GM10266 (cell line): ENCODE measurements around the gene CTRB1.

Experiments used
- DNase-seq: peaks from one replicate; pipeline ENCODE4 v3.0.0; 2012; ENCODE audit errors: extremely low spot score
- TF ChIP-seq, protein P1 (sequence below): IDR thresholded peaks from 2 replicates; pipeline ENCODE4 v1.5.1; 2012; ENCODE audit warnings: mild to moderate bottlenecking, low read depth; ENCODE audit not compliant: control insufficient read depth, insufficient read depth; ENCODE audit errors: missing control alignments

Gene CTRB1

DNA sequence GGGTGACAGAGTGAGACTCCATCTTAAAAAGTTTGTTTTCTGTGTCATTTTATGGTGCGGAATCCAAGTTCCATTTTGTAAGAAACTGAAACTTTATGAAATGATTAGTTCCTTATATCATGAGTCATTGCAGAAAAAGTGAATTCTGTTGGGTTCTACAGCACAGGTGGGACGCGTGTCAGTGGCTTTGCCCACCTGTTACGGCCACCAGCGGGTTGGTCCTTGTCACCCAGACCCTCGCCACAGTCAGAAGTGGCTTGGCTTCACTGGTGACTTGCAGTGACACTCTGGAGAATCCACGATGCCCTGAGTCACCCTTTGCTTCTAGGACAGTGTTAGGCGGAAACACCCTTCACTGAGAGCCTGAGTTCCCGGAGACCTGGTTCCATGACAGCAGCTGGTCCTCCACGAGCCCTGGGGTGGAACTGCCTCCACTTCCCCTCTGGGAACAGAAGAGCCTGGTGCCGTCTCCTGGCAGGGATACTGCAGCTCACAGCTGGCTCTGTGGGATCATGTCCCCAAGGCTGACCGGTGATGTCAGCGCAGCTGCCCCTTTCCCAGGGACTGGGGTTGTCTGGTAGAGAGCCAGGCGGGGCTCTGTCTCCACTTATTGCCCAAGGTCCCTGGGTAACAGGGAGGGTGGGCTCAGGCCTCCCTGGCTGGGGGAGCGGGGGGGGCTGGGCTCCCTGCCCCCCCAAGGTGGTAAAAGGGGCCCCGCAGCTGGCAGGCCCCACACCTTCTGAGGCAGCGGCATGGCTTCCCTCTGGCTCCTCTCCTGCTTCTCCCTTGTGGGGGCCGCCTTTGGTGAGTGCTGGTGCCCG is at the start of gene CTRB1:
CTRB1 (plus strand) TSS at position 733 of the 821 bp plus-strand sequence; CDS start at position 753, 20 bp downstream.
- DNase-seq: peak; percentile 64
- TF ChIP-seq, protein P1, sequence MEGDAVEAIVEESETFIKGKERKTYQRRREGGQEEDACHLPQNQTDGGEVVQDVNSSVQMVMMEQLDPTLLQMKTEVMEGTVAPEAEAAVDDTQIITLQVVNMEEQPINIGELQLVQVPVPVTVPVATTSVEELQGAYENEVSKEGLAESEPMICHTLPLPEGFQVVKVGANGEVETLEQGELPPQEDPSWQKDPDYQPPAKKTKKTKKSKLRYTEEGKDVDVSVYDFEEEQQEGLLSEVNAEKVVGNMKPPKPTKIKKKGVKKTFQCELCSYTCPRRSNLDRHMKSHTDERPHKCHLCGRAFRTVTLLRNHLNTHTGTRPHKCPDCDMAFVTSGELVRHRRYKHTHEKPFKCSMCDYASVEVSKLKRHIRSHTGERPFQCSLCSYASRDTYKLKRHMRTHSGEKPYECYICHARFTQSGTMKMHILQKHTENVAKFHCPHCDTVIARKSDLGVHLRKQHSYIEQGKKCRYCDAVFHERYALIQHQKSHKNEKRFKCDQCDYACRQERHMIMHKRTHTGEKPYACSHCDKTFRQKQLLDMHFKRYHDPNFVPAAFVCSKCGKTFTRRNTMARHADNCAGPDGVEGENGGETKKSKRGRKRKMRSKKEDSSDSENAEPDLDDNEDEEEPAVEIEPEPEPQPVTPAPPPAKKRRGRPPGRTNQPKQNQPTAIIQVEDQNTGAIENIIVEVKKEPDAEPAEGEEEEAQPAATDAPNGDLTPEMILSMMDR: no peak

DNA sequence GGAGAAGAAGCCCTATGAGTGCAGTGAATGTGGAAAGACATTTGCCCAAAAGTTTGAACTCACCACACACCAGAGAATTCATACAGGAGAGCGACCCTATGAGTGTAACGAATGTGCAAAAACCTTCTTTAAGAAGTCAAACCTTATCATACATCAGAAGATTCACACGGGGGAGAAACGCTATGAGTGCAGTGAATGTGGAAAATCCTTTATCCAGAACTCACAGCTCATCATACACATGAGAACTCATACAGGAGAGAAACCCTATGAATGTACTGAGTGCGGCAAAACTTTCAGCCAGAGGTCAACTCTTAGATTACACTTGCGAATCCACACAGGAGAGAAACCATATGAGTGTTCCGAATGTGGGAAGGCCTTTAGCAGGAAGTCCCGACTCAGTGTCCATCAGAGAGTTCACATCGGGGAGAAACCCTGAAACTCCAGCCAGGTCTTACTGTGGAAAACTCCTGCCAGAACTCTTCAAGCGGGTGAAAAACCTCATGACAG is 48.8 kb upstream of the CTRB1 start:
- TF ChIP-seq, protein P1: no peak
- no peak for DNase-seq

DNA sequence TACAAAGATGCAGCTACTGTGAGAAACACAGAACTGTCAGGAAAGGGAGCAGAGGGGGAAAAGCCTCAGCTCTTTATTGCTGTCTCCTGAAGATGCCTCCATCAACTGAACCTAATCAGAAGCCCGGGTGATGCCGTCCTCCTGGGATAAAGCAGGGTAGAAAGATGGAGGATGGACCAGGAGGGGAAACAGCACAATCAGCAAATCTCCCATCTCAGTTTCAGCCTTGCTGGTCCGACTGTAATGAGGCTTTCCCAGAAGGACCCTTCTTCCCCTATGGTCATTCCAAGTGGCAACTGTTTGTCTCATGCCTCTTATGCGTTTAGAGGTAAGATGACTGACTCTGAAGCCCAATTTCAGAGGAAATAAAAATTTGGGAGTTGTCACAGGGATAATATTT is 46.2 kb upstream of the CTRB1 start:
- TF ChIP-seq, protein P1: no peak
- DNase-seq: no peak

DNA sequence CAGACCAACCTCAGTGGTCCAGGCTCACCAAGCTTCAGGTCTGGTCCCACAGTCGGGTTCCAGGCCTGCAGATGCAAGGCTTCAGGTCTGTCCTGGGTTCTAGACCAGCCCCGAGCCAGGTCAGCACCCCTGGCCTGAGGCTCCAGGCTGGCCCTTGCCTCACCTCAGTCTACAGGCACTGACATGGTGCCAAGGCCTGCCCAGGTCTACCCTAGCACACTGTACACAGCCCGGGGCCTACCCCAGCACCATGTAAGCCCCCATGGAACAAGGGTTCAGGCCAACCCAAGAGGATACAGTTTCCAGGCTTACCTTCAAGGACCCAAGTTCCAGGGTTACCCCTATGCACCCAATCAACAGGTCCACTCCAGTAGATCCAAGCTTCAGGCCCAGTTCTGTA is 43.7 kb upstream of the CTRB1 start:
- TF ChIP-seq, protein P1: no peak
- no peak for DNase-seq

DNA sequence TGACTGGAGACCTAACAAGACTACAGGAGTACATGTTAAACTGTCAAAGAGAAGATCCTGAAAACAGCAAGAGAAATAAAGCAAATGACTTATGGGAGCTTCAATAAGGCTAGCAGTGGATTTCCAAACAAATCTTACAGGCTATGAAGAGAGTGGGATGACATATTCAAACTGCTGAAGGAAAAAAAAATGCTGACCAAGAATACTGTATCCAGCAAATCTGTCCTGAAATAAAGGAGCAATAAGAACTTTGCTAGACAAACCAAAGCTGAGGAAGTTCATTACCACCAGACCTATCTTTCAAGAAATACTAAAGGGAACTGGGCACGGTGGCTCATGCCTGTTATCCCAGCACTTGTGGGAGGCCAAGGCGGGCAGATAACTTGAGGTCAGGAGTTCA is 41.9 kb upstream of the CTRB1 start:
- DNase-seq: no peak
- TF ChIP-seq, protein P1: no peak

DNA sequence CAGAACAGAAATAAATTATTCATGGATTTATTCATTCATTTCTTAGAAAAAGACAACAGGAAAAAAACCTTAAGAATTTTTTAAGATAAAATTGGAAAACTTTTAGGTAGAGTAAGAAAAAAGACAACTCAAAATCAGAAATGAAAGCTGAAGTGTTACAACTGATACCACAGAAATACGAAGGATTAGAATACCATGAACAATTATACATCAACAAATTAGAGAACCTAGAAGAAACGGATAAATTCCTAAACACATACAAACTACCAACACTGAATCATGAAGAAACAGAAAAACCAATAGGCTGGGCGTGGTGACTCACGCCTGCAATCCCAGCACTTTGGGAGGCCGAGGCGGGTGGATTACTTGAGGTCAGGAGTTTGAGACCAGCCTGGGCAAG is 39.6 kb upstream of the CTRB1 start:
- TF ChIP-seq, protein P1: no peak
- no peak for DNase-seq

DNA sequence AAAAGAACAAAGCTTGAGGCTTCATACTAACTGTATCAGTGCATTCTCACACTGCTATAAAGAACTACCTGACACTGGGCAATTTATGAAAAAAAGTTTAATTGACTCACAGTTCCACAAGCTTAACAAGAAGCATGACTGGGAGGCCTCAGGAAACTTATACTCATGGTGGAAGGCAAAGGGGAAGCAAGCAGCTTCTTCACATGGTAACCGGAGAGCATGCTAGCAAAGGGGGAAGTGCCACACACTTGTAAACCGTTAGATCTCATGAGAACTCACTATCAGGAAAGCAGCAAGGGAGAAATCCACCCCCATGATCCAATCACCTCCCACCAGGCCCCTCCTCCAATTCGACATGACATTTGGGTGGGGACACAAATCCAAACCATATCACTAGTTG is 37.2 kb upstream of the CTRB1 start:
- TF ChIP-seq, protein P1: no peak
- DNase-seq: no peak
